IPS DF 19.7 (cell line): ENCODE data around the gene GRK5.
"Not testable (repeated sequence)": the region's sequence is repeated elsewhere in the genome, so short reads cannot be mapped to it uniquely, and the experiment has no call there.

Experiments used
- DNase-seq: peaks from one replicate; pipeline ENCODE4 v3.0.0-alpha.2; 2013; ENCODE audit warnings: low read depth, low spot score

GRK5 gene

GRCh38 chr10:119455609-119456434, 248.5 kb downstream of the GRK5 start:
- no peak for DNase-seq

GRCh38 chr10:119456435-119456810, 249.1 kb downstream of the GRK5 start:
- no peak for DNase-seq

DNA sequence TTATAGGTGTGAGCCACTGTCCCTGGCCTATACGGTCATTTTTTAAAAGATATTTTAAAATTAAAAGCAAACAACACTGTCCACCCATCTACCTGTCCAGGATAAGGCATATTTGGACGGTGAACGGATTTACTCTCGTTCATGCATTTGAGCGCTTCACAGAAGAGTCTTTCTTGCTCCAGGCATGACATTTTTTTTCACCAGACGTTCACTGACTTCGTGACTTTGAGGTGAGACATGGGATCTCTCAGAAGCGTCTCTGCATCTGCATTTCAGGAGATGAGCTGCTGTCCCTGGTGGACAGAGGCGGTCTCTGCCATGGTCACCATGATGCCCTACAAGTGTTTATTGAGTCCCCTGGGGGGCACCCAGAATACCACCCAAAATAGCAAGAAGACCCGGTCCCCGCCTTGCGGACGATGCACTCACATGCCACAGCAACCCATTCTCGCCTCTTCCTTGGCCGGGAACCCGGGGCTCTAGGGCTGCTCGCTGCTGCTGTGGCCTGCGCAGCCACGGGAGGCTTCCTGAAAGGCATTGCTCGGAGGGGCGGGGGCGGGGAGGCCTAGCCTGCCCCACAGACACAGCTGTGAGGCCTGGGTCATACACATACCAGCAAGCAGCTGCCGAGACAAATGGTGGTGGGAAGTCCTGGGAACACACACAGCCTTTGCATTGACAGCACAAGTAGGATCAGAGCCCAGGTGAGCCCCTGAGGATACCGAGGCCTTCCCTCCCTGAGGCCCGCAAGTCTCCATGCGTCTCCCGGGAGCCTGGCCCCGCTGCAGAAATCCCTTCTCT, 250.8 kb downstream of the GRK5 start:
- no peak for DNase-seq

DNA sequence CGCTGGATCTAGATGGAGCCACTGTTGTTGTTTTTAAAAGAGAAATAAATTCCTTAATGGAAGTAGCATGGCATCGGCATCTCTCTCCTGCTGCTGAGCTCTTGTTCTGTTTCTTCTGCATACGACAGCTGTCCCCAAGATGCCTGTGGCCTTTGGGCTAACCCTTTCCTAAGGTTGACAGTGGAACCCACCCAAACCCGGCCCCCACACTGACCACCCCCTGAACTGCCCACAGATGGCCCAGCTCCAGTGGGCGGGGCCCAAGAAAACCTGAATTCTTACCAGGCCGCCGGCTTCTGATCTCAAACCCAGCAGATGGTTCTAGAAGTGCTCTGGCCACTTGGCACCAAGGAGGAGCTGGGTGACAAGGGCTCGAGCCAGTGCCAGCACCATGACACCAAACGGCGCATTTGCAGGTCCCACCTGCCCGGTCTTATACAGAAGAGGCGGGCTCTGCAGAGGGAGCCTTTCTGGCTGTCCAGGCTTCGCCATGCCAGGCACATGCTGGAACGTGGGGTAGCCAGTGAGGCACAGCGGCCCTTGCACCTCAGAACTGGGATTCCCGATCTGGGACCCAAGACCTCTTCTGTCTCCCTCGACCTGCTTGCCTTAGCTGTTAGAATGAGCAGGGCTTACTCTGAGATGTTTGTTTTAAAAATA, 252.4 kb downstream of the GRK5 start:
- DNase-seq: no peak

DNA sequence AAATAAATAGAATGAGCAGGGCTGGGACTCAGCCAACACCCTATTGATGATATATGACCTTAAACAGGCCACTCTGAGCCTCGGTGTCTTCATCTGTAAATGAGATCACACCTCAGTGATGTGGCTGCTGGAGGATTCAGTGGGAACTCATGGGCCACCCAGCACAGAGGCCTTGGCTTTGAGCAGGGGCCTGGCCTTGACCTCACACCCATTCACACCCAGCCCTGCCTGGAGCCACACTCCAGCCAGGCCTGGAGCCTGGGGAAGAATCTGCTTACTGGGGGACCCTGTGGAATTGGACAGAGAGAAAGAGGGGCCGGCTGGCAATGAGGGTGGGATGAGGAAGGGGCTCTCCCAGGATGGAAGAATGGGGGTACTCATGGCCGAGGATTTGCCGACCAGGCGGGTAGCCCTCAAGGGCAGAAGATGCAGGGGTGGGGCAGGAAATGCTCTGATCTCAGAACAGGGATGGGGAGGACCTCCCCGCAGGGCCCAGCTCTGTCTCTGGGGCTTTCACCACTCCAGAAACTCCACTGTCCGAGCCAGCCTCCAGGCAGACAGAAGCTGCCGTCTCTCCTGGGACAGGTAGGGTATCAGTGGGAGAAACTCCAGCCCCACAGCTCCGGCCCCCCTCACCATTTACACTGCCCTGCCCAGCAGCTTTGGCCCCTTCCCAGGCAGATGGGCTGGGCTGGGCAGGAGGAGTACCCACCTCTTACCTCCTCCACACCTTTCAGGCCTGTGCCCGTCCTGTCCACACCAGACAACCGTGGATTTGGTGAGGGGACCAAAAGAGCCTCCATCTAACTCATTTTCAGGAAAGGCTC, 253.2 kb downstream of the GRK5 start:
- no peak for DNase-seq

DNA sequence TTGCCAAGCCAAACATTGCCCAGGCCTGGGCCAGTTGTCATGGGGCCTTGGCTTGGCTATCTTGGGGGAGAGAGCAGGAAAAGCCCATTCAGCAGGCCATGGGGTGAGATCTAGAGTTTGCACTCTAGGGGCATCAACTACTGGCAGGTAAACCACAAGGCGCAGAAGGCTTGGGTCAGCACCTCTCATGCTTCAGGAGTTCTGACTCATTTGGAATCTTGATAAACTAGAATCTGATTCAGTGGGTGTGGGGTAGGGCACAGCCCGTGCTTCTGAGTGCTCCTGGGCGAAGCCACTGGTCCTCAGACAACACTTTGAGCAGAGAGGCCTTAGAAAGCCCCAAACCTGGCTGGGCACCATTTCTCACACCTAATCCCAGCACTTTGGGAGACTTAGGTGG, 254.0 kb downstream of the GRK5 start:
- DNase-seq: no peak

DNA sequence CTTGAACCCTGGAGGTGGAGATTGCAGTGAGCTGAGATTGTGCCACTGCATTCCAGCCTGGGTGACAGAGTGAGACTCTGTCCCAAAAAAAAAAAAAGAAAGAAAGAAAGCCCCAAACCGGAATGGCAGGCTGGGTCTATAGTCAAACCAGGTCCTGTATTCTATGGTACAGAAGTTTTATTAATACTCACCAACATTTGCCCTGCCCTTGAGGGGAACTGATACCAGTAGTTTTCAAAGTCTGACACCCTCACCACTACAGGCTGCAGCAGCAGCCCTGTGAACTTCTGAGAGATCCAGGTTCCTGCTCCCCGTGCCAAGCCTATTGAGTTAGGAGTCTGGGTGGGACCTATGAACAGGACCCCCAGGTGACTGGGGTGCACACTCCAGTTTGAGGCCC, 254.6 kb downstream of the GRK5 start:
- no peak for DNase-seq

DNA sequence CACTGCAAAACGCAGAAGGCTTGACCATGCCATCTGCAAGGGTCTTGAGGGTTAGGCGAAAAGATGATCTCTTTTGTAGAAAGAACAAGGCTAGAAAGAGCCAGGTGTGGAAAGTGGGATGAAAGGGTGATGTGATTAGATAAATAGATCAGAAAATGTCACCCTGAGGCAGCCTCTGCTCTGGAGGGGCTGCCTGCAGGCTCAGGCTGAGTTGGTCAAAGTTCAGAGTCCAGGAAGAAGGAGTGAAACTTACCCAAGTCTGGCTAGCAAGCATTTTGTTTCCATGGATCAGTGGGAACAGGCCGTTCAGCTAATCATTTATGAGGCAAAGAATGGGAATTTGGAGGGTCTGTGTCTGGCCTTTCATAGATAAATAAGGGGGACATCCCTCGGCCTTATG, 255.4 kb downstream of the GRK5 start:
- DNase-seq: no peak

- DNase-seq: not testable (repeated sequence)
These were observed 255.8 kb downstream of the GRK5 start for GRCh38 chr10:119463195-119463594.

DNA sequence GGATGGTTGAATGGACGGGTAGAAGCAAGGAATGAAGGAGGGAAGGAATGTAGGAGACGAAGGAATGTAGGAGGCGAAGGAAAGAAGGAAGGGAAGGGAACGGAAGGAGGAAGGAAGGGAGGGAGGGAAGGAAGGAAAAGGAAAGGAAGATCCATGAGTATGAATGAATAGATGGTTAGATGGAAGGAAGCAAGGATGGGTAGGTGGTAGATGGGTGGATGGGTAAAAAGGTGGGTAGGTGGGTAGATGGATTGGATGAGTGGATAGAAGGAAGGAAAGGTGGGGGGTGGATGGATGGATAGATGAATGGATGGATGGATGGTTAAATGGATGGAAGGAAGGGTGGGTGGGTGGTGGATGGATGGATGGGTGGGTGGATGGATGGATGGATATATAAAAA, 257.7 kb downstream of the GRK5 start:
- no peak for DNase-seq

GRCh38 chr10:119466076-119466475, 258.7 kb downstream of the GRK5 start:
- no peak for DNase-seq

DNA sequence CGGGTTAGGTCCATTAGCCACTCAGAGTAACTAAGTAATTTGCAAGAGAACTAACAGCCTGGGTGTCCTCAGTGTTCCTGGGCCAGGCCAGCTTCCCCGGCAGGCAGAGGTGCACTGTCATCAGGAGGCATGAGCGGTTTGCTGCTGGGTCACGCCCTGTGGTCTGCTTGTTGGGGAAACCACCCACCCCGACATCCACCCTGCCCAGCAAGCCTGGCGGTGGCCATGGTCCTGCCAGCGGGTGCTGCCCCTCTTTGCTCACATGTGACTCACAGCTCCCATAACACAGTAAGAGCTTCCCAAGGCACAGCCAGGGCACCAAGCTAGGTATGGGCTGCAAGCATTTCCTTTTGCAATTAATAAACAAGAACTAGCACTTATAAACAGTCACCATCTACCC, 259.3 kb downstream of the GRK5 start:
- DNase-seq: no peak

- DNase-seq: no peak
These were observed 261.4 kb downstream of the GRK5 start for GRCh38 chr10:119468542-119469324.

GRCh38 chr10:119469325-119469707, 261.9 kb downstream of the GRK5 start:
- DNase-seq: no peak

GRCh38 chr10:119469846-119470245, 262.5 kb downstream of the GRK5 start:
- no peak for DNase-seq

DNA sequence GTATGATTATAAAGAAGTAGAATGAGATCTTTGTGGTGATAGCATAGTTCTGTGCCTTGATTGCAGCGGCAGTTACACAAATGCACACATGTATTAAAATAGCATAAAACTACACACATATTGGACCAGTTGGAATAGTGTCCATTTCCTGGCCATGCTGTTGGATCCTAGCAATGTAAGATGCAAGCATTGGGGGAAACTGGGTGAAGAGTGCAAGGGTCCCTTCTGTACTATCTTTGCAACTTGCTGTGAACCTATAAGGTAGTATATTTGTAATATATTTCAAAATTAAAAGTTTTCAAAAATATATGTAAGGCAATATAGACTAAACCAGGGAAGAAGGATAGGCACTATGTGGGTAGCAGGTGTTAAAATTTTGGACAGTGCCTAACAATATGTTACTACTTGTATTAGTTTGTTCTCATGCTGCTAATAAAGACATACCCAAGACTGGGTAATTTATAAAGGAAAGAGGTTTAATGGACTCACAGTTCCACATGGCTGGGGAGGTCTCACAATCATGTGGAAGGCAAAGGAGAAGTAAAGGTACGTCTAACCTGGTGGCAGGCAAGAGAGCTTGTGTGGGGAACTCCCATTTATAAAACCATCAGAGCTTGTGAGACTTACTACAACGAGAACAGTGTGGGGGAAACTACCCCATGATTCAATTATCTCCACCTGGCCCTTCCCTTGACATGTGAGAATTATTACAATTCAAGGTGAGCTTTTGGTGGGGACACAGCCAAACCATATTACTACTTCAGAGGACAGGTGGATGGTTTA, 263.7 kb downstream of the GRK5 start:
- no peak for DNase-seq

GRCh38 chr10:119473771-119474170, 266.4 kb downstream of the GRK5 start:
- no peak for DNase-seq

- DNase-seq: no peak
These were observed 267.2 kb downstream of the GRK5 start for GRCh38 chr10:119474606-119475005.

GRCh38 chr10:119477444-119477843, 270.1 kb downstream of the GRK5 start:
- no peak for DNase-seq
